Gastroesophageal sphincter (tissue), 4 donors: Measurements from ENCODE around the gene PTPRZ1. TPM values are rescaled to one million over a fixed set of nuclear protein-coding genes. Genes with fewer than 3 reads are reported as not detected.

ENCODE experiments used
- ATAC-seq: fragments of 150-250 bp; one replicate; pipeline ENCODE4 v1.9.1; 2016; ENCODE audit warnings: mild to moderate bottlenecking, moderate library complexity
- H3K27ac ChIP-seq, 4 donors: fragments of 200-600 bp; sonication (generic) in 3 of 4; 1 replicate in 3 of 4; 2 replicates in 1 of 4; pipeline ENCODE4 v1.5.1; 2016 to 2019
- H3K27me3 ChIP-seq: fragments of 200-600 bp; sonication (generic); one replicate; pipeline ENCODE4 v1.5.1; 2019
- H3K36me3 ChIP-seq, 2 donors: fragments of 200-600 bp; sonication (generic); one replicate each; pipeline ENCODE4 v1.5.1; 2019; ENCODE audit warnings: control low read depth in 1 of 2
- H3K4me1 ChIP-seq, 3 donors: fragments of 200-600 bp; sonication (generic); 1 replicate in 2 of 3; 2 replicates in 1 of 3; pipeline ENCODE4 v1.5.1; 2016 to 2019; ENCODE audit warnings: control low read depth in 2 of 3
- H3K4me3 ChIP-seq, 2 donors: fragments of 200-600 bp; sonication (generic); one replicate each; pipeline ENCODE4 v1.5.1; 2019; ENCODE audit warnings: mild to moderate bottlenecking in 1 of 2, moderate library complexity in 1 of 2
- H3K9me3 ChIP-seq, 3 donors: fragments of 200-600 bp; sonication (generic); one replicate each; pipeline ENCODE4 v1.5.1; 2017 to 2019; ENCODE audit warnings: control low read depth in 2 of 3
- CTCF ChIP-seq, 4 experiments: fragments of 200-600 bp in 2 of 4; fragments of 450-650 bp in 2 of 4; sonication (generic) in 1 of 4; IDR thresholded peaks; one replicate each; pipeline ENCODE4 v1.5.1; 2017 to 2019; ENCODE audit warnings: antibody characterized with exemption in 4 of 4, mild to moderate bottlenecking in 2 of 4, moderate library complexity in 2 of 4
- EP300 ChIP-seq: sonication (generic); formaldehyde crosslinking; IDR thresholded peaks from one replicate; pipeline ENCODE4 v1.6.1; 2017; ENCODE audit warnings: antibody characterized with exemption, mild to moderate bottlenecking
- POLR2A ChIP-seq, 2 donors: fragments of 450-650 bp; IDR thresholded peaks; one replicate each; pipeline ENCODE4 v1.6.1; 2017; ENCODE audit warnings: antibody characterized with exemption in 2 of 2, mild to moderate bottlenecking in 2 of 2, moderate library complexity in 1 of 2
- POLR2AphosphoS5 ChIP-seq: sonication (generic); formaldehyde crosslinking; IDR thresholded peaks from one replicate; pipeline ENCODE4 v1.6.1; 2017; ENCODE audit warnings: antibody characterized with exemption
- WGBS, 2 donors: methylation state at CpG; one replicate each; pipeline ENCODE4 v1.1.5; 2018; ENCODE audit warnings: low coverage in 1 of 2; 5-methylcytosine and 5-hydroxymethylcytosine counted together
- total RNA-seq, 4 donors: library from RNA; depleted of rRNA; stranded (reverse); fragments of >200 nt; gene quantifications; one replicate each; pipeline ENCODE4 v1.1.0, GENCODE V29; 2016

Gene PTPRZ1
- total RNA-seq, 4 donors from 2014 or later = 2.6 to 8.4 (median 5.7) TPM

GRCh38 chr7:121957626-121958025 is 84.7 kb downstream of the PTPRZ1 start:
- 0 to 15% methylated on average over 1 of the region's 1 CpG for WGBS, 2 donors
- TF ChIP-seq CTCF (IDR thresholded peaks at IDR 0.05) = no peak
- TF ChIP-seq POLR2AphosphoS5 = no peak
- no peak for TF ChIP-seq POLR2A (IDR thresholded peaks at IDR 0.05)
- no peak for TF ChIP-seq EP300
- no peak overlapping the region for H3K27ac ChIP-seq
- ATAC-seq = no peak
- H3K4me1 ChIP-seq = no peaks in the 10 kb centered on the region
- H3K36me3 ChIP-seq = no peaks in the 10 kb centered on the region
- no peak overlapping the region for H3K4me3 ChIP-seq
- no peaks in the 10 kb centered on the region for H3K27me3 ChIP-seq
- no peaks in the 10 kb centered on the region for H3K9me3 ChIP-seq

GRCh38 chr7:121960678-121961077 is 87.7 kb downstream of the PTPRZ1 start:
- Histone ChIP-seq H3K36me3 (no peaks in the 10 kb centered on the region), H3K4me1 (no peaks in the 10 kb centered on the region), H3K9me3 (no peaks in the 10 kb centered on the region), H3K4me3 (no peak overlapping the region), H3K27ac (no peak overlapping the region), H3K27me3 (no peaks in the 10 kb centered on the region)
- no peak for ATAC-seq
- 65 to 85% methylated on average over 2 to 4 of the region's 4 CpGs for WGBS, 2 donors
- TF ChIP-seq EP300 = no peak
- TF ChIP-seq POLR2A (IDR thresholded peaks at IDR 0.05) = no peak
- TF ChIP-seq CTCF (IDR thresholded peaks at IDR 0.05) = no peak
- no peak for TF ChIP-seq POLR2AphosphoS5

- no peak for ATAC-seq
- H3K9me3 ChIP-seq = no peaks in the 10 kb centered on the region
- no peak overlapping the region for H3K27ac ChIP-seq
- no peaks in the 10 kb centered on the region for H3K27me3 ChIP-seq
- H3K36me3 ChIP-seq = no peaks in the 10 kb centered on the region
- 71 to 86% methylated on average over 5 of the region's 5 CpGs for whole genome bisulfite sequencing, 2 donors
- no peak overlapping the region for H3K4me3 ChIP-seq
- no peaks in the 10 kb centered on the region for H3K4me1 ChIP-seq
- TF ChIP-seq CTCF (IDR thresholded peaks at IDR 0.05) (no peak), POLR2AphosphoS5 (no peak), POLR2A (IDR thresholded peaks at IDR 0.05) (no peak), EP300 (no peak)
Measured at GRCh38 chr7:121961089-121961867, 88.3 kb downstream of the PTPRZ1 start.

GRCh38 chr7:121966276-121966934 is 93.4 kb downstream of the PTPRZ1 start:
- no peaks in the 10 kb centered on the region for H3K9me3 ChIP-seq
- H3K36me3 ChIP-seq = no peaks in the 10 kb centered on the region
- H3K27me3 ChIP-seq = no peaks in the 10 kb centered on the region
- no peak overlapping the region for H3K4me3 ChIP-seq
- no peak overlapping the region for H3K27ac ChIP-seq
- no peaks in the 10 kb centered on the region for H3K4me1 ChIP-seq
- TF ChIP-seq POLR2AphosphoS5 (no peak), EP300 (no peak), POLR2A (IDR thresholded peaks at IDR 0.05) (no peak), CTCF (IDR thresholded peaks at IDR 0.05) (no peak)
- 26 to 29% methylated on average over 2 of the region's 2 CpGs for WGBS, 2 donors
- ATAC-seq = no peak

GRCh38 chr7:121966935-121967332 is 94.0 kb downstream of the PTPRZ1 start:
- H3K4me3 ChIP-seq = no peak overlapping the region
- H3K27me3 ChIP-seq = no peaks in the 10 kb centered on the region
- H3K9me3 ChIP-seq = no peaks in the 10 kb centered on the region
- TF ChIP-seq CTCF (IDR thresholded peaks at IDR 0.05) = no peak
- no peak for TF ChIP-seq EP300
- no peak for TF ChIP-seq POLR2AphosphoS5
- no peak for TF ChIP-seq POLR2A (IDR thresholded peaks at IDR 0.05)
- ATAC-seq = no peak
- 53 to 81% methylated on average over 2 to 4 of the region's 4 CpGs for WGBS, 2 donors
- no peak overlapping the region for H3K27ac ChIP-seq
- no peaks in the 10 kb centered on the region for H3K36me3 ChIP-seq
- H3K4me1 ChIP-seq = no peaks in the 10 kb centered on the region
